ENCODE data around the gene ADGRV1. TPM values are rescaled to one million over a fixed set of nuclear protein-coding genes. Genes with fewer than 3 reads are reported as not detected.

The ADGRV1 gene
- total RNA-seq, 1 experiment from 2014 or later = 64.8 TPM

- H3K27ac Mint-ChIP-seq = no peak overlapping the region
- no peak overlapping the region for H3K18ac ChIP-seq (ENCODE audit: insufficient read length, low read depth, low read length)
- no peak overlapping the region for H2BK15ac ChIP-seq (ENCODE audit: low read depth, low read length)
- H3K23ac ChIP-seq (ENCODE audit: insufficient read length, low read depth, low read length) = no peak overlapping the region
- peak overlapping the region; percentile 50 for H2BK12ac ChIP-seq (ENCODE audit: insufficient read length, low read depth, low read length)
- H2BK120ac ChIP-seq (ENCODE audit: low read depth, low read length, poor library complexity, severe bottlenecking) = no peak overlapping the region
- no peak overlapping the region for H3K9ac ChIP-seq (ENCODE audit: extremely low read depth, insufficient read length, low read length)
- H3K14ac ChIP-seq (ENCODE audit: insufficient read depth, low read length) = no peak overlapping the region
- no peak overlapping the region for H3K4me2 ChIP-seq (ENCODE audit: insufficient read depth, insufficient read length, low read length)
- no peaks in the 10 kb centered on the region for H3K9me3 ChIP-seq (ENCODE audit: control insufficient read depth, low read depth, low read length)
- no peaks in the 10 kb centered on the region for H3K27me3 ChIP-seq (ENCODE audit: insufficient read depth, low read length)
- H3K4me3 Mint-ChIP-seq = no peak overlapping the region
- H3K56ac ChIP-seq (ENCODE audit: insufficient read length, low read depth, low read length) = no peak overlapping the region
- H3T11ph ChIP-seq (ENCODE audit: low read length) = no peak overlapping the region
- H4K20me1 ChIP-seq (ENCODE audit: control insufficient read depth, insufficient read depth, insufficient read length) = no peaks in the 10 kb centered on the region
- H3K36me3 Mint-ChIP-seq (ENCODE audit: insufficient read depth in 1 of 3, low read depth in 3 of 3) = no peaks in the 10 kb centered on the region; a peak in 3 of 7 replicates
- H2AK5ac ChIP-seq (ENCODE audit: insufficient read length, low read length) = no peak overlapping the region
- H3K79me2 ChIP-seq (ENCODE audit: insufficient read depth, low read length) = no peaks in the 10 kb centered on the region
- no peak overlapping the region for H2BK5ac ChIP-seq (ENCODE audit: insufficient read length, low read length)
- H3K27ac ChIP-seq (ENCODE audit: insufficient read length, low read depth, low read length) = no peak overlapping the region
- WGBS (ENCODE audit: extremely low coverage, insufficient read length, low lambda C conversion rate) = no CpG with 5 or more reads among the region's 1 CpG
- H3K4me1 ChIP-seq (ENCODE audit: insufficient read depth, low read length) = no peaks in the 10 kb centered on the region; the same call in 1 of the 2 replicates
- no peak for TF ChIP-seq CTCF (conservative IDR thresholded peaks at IDR 0.05)
- no peaks in the 10 kb centered on the region for H3K23me2 ChIP-seq (ENCODE audit: insufficient read length, low read depth, low read length, poor library complexity, severe bottlenecking)
- no peak overlapping the region for H4K91ac ChIP-seq (ENCODE audit: insufficient read length, low read depth, low read length)
- H4K5ac ChIP-seq (ENCODE audit: insufficient read length, low read depth, low read length) = no peak overlapping the region
- no peak overlapping the region for H3K4ac ChIP-seq (ENCODE audit: low read depth, low read length)
- no peak overlapping the region for H4K8ac ChIP-seq (replicated peaks; ENCODE audit: insufficient read length, low read depth, low read length)
- no peaks in the 10 kb centered on the region for H3K79me1 ChIP-seq (ENCODE audit: insufficient read depth, low read depth, low read length, poor library complexity, severe bottlenecking)
- H2BK20ac ChIP-seq (ENCODE audit: low read depth, low read length, poor library complexity, severe bottlenecking) = no peak overlapping the region
- DNase-seq = no peak
- no peak overlapping the region for H2AFZ ChIP-seq (ENCODE audit: low read length)
- H3K9me3 Mint-ChIP-seq = no peaks in the 10 kb centered on the region; a peak in 1 of 5 replicates
- no peaks in the 10 kb centered on the region; the same call in 1 of the 2 replicates for H3K27me3 Mint-ChIP-seq (ENCODE audit: low read depth)
- H3K4me1 Mint-ChIP-seq = peaks cover 3 to 6% of the 10 kb centered on the region in 2 experiments
Measured at GRCh38 chr5:91212714-91213092, 654.1 kb downstream of the ADGRV1 start.

Other genes with a start within 250 kb of the ADGRV1 start
- 31.1 and 36.3 TPM in 2 replicates for gene CETN3, start 149.0 kb upstream of the ADGRV1 start, total RNA-seq (2021)
- 4.7 and 4.9 TPM in 2 replicates for gene MBLAC2, start 84.0 kb upstream of the ADGRV1 start, total RNA-seq (2021)
- gene POLR3G, start 83.9 kb upstream of the ADGRV1 start, total RNA-seq (2021) = 73.6 and 75.4 TPM in 2 replicates
- 14.0 and 16.5 TPM in 2 replicates for gene LYSMD3, start 29.2 kb upstream of the ADGRV1 start, total RNA-seq (2021)

Data from H9 (cell line).